NCI-H1694 (cell line): ENCODE data around the gene ZNF536.
"Not testable (repeated sequence)": the region's sequence is repeated elsewhere in the genome, so short reads cannot be mapped to it uniquely, and the experiment has no call there.

Experiments used
- DNase-seq: peaks from one replicate; lab custom pipeline; 2025; lab: John Stamatoyannopoulos, UW

The ZNF536 gene

GRCh38 chr19:30341611-30342201 lies 30.5 kb upstream of the ZNF536 start:
- no peak for DNase-seq

DNA sequence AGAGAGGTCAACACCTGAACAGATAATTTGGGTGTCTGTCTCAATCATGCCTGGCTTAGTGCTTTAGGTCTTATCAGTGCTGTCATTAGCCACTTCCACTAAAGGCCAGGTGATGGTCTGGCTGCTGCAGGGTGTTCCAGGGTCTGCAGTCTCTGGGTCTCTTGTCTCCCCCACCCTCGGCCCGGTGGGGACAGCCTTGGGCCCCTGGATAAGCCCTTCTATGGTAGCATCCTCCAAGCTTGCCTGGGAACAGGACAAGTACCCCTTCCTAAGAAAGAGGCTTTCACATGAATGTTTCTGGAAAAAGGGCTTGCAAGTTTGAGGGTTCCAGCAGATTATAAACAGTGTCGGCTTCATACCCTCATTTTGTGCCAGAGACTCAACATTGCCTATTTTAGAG lies 29.3 kb upstream of the ZNF536 start:
- no peak for DNase-seq

DNA sequence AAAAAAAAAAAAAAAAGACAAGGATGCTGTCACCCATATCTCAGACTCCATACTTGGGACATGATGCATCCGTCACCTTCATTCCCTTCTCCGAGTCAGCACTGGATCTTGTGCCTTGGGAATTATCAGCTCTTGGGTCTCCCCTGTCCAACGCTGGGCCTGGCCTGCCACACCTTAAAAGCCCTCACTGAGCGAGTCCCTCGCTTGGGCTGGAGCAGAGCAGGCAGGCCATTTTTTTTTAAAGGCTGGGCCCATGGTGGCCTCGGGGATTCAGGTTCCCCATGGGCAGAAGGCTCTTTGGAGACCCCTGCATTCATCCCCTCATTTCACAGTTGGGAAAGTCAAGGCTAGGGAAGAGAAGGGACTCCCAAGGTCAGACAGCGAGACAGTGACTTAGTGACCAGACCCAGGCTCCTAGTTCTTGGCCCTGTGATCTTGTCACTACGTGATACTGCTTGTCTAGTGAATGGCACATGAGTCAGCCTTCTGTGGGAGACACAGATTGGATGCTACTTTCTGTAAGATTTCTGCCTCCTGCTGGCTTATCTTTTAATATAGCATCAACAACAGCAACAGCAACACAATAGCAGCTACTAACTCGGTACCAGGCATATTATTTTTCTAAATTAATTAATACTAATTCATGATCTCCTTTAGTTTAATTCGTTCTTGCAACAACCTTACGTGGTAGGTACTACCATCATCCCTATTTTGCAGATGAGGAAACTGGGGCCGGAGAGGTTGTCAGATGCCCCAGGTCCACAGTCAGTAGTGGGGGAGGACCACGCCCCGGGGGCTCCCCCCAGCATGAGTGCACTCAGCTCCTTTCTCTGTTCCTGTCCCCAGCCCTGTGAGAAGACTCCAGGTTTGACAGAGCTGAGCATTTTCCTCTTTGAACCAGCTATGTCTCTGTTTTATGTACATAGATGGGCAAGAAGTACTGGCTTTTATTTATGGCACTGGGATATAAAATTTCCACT lies 27.4 kb upstream of the ZNF536 start:
- no peak for DNase-seq

- no peak for DNase-seq
These were observed 26.5 kb upstream of the ZNF536 start for GRCh38 chr19:30345686-30346085.

DNA sequence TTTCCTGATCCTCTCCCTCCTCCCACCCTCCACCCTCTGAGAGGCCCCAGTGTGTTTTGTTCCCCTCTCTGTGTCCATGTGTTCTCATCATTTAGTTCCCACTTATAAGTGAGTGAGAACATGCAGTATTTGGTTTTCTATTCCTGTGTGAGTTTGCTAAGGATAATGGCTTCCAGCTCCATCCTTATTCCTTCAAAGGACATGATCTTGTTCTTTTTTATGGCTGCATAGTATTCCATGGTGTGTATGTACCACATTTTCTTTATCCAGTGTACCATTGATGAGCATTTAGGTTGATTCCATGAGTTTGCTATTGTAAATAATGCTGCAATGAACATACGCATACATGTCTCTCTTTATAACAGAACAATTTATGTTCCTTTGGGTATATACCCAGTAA lies 25.7 kb upstream of the ZNF536 start:
- not testable (repeated sequence) for DNase-seq

- no peak for DNase-seq
These were observed 23.0 kb upstream of the ZNF536 start for GRCh38 chr19:30349131-30349730.

DNA sequence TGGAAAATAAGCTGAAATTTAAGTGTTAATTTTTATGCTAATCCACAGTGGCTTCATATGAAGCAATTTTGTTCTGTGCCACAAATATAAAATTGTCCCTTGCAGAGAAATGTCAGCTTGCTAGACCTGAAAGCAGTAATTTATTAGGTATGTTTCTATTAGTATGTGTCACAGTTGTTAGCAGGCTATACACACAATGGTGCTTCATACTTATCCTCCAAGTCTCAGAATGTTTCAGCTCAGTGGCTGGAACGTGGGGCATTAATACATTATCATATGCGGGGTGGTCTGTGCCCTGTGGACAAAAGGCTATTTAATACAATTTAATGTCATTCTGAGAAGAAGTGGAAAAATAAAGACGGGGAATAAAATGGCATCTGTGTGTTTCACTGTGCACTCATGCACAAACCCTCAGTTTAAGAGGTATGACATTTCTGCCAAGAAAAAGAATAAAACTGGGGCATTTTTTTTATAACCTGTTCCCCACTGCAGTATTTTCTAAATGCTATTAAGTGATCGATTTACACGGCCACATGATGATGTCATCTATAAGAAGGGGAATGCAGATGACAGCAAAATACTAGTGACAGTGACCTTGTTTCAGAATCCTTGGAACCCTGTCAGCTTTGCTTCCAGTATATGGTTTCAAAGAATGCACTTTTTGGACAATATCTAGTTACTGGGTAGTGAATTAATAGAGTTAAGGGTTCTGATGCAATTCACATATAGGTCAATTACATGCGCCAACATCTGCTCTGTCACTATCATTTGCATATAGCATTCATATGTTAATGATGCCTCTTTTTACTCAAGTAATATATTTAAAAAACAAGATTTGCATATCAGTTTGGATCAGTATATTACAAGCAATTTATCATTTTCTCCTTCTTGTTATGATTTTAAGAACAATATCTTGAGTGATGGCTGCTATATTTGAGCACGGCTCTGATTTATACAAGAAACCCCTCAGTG lies 21.2 kb upstream of the ZNF536 start:
- no peak for DNase-seq

GRCh38 chr19:30351774-30352173 lies 20.4 kb upstream of the ZNF536 start:
- DNase-seq = no peak

GRCh38 chr19:30353394-30353945 lies 18.7 kb upstream of the ZNF536 start:
- no peak for DNase-seq

GRCh38 chr19:30355586-30355985 lies 16.6 kb upstream of the ZNF536 start:
- no peak for DNase-seq

DNA sequence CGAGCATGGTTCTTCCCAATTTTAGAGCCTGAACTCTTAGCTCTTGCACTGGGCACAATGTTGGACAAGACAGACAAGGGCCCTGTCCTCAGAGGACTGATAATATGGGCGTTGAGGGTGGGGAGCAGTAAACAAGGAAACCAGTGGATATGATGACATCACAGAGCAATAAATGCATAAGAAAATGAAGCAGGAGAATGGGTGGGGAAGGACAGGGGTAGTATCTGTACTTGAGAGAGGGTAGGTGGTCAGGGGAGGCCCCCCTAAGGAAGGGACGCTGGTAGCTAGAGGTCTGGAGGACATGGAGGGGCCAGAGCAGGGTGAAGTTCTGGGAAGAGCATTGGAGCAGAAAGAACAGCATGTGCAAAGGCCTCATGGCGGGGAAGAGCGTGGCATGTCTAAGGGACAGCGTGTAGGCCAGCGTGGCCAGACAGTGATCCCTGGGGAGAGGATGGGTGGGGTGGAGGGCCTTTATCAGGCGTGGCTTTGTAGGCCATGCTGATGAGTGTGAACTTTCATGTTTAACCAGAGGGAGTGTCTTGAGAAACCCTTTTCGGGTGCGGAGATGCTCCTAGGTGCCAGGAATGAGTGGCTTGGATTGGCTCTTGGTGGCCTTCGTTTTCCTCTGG lies 15.1 kb upstream of the ZNF536 start:
- no peak for DNase-seq

DNA sequence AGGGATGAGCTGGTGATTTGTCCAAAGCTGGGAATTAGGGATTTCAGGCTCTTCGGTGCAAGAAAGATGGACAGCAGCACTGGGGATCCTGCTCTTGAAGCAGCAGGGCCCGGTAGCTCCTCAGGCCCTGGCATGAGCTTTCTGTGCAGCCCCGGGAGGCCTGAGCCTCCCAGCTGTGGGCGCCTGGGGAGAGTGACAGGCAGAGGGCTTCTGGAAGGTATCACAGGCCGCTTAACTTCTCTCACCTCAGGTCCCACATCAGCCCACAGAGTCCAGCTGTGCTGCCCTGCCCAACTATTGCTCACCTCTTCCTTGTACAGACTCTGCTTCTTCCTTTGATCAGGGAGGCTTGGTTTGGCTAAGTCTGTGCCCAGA lies 14.6 kb upstream of the ZNF536 start:
- no peak for DNase-seq

- DNase-seq = no peak
These were observed 13.9 kb upstream of the ZNF536 start for GRCh38 chr19:30358319-30358718.

DNA sequence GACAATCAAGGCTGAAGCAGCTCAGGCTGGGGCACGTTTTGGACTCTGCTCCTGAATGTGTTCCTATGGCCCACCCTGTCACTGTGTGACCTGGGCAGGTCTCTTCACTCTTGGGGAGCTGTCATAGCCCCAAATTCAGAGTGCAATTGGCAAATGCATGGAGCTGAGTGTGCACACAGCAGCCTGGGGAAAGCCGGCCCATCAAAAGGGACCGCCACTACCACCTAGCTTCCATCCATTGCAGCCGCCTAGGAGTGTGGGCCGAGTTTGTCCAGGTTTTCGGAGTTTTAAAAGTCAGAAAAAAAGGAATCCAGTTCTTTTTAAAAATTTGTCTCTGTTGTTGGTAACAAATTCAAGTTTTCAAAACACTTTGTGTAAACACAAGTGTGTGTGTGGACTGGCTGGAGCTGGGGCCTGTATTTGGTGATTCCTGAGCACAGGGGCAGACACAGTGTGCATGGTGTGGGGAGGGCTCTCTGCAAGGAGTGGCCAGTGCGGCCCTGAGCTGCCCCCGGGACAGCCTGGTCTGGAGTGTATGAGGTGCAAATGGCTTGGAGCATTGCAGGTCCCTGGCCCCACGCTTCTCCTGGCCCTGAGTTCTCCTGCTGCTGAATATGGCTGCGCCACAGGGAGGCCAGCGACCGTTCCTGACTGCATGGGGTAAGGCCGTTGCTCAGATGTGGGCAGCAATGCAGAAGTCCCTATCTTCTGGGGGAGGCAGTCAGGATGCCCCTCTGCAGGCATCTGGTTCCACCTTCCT lies 13.2 kb upstream of the ZNF536 start:
- no peak for DNase-seq

- no peak for DNase-seq
These were observed 12.2 kb upstream of the ZNF536 start for GRCh38 chr19:30359936-30360335.

DNA sequence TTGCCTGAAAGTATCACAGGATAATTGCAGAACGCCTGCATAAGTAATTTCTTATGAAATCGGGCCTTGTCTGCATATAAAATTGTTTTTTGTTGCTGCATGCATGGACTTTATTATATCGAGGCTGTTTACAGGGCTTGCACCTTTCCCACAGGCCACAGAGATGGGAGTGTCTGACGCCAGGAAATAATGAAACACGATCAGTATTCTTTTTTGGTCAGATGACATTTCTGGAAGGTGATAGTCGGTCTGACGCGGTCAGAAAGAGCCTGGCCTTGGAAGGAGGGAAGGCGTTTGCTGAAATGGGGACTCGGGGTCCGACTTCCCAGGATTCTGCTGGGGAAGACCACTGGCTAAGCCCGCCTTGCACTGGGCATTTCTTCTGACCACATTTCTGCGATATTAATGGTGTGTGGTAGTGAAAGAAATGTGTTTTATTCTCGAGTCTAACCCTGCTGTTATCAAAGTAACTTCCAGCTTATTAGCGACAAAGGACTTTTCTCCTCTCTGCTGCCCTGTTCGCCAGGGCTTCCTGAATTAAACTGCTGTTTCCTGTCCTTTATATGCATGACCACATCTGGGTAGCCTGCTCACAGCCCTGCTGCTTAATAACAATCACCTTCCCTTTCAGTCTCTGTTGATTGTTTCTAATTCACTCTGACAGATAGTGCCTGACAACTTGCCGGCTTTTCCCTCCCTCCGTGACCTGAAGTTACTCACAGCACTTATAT lies 11.6 kb upstream of the ZNF536 start:
- DNase-seq = no peak

DNA sequence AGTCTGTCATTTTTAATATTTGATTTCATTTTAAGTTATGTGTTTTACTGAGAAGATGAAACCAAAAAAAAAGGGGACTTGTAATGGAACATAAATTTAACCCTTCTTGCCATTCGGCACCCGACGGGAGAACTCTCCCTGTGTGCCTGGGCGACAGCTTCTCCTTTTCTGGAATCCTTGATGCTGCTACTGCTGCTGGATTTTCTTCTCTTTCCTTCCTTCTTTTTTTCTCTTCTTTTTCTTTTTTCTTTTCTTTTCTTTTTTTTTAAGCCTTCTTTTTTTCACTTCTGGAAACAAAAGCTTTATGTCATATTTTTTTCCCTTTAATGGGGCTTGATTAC lies 11.1 kb upstream of the ZNF536 start:
- DNase-seq = no peak

DNA sequence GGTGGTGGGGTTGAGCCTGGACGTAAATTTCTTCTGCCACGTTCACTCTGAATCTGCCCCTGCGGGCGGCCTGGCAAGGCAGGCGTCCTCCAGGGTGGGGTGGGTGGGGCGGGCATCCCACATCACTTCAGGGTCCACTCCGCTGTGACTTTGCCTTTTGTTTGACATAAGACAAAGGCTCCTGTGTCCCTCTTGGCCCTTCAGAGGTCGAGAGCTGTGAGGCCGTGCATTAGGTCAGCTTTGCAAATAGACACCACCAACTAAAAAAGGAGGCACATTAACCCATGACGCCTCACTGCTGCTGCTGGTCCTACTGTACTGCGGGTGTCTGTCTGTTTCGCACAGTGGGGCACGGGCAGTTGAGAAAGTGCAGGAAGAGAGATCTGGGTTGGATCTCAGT lies 10.5 kb upstream of the ZNF536 start:
- no peak for DNase-seq

- DNase-seq = no peak
These were observed 9.9 kb upstream of the ZNF536 start for GRCh38 chr19:30362156-30362754.
